ENCODE measurements around the gene ABI3BP. TPM values are rescaled to one million over a fixed set of nuclear protein-coding genes. Genes with fewer than 3 reads are reported as not detected.

Gene ABI3BP
- total and polyA plus RNA-seq, 10 of the 15 experiments (the other 5 are each of a cell fraction or from before 2014, with no cell fraction given) = 0.03 to 0.42 (median 0.11) TPM; not detected in 4

DNA sequence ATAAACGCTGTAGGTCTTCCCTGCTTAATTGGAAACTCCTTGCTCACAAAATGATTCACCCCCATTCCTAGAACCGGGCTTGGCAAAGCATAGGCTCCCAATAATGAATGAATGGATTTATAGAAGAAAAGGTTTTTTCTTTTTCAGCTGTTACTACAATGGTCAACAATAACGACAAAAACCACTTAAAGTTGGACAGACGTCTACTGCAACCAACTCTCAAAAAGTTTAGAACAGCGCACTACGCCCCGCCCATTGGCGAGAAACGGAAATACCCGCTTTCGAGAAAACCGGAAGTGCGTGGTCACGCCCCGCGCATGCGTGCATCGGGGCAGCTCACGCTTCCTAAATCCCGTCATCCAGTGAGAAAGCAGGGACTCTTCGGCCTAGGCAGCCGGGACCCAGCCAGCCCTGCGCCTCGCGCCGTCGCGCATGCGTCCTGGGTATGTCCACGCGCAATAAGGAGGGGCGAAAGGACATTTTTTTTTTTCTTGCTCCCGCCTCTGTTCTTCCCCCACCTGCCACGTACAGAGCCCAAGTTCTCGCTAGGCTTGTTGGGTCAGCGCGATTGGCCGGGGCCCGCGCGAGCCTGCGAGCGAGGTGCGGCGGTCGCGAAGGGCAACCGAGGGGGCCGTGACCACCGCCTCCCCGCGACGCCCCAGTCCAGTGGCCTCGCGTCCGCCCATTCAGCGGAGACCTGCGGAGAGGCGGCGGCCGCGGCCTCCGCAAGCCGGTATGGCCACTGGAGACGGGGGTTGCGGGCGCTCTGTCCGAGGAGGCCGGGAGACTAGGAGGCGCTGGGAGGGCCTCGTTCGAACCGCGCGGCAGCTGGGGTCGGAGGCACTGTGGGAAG is 284.0 kb downstream of the ABI3BP start, which contains the start of gene TFG (continued):
- TF ChIP-seq, protein P1, sequence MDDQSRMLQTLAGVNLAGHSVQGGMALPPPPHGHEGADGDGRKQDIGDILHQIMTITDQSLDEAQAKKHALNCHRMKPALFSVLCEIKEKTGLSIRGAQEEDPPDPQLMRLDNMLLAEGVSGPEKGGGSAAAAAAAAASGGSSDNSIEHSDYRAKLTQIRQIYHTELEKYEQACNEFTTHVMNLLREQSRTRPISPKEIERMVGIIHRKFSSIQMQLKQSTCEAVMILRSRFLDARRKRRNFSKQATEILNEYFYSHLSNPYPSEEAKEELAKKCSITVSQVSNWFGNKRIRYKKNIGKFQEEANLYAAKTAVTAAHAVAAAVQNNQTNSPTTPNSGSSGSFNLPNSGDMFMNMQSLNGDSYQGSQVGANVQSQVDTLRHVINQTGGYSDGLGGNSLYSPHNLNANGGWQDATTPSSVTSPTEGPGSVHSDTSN (IDR thresholded peaks at IDR 0.05; ENCODE audit: insufficient replicate concordance, low read depth, low read length) = peak; percentile 46
- TF ChIP-seq CHD1 (IDR thresholded peaks at IDR 0.05; ENCODE audit: low read depth, low read length) (no peak), MYB (IDR thresholded peaks at IDR 0.05; ENCODE audit: borderline replicate concordance, low read depth, low read length) (no peak), ZZZ3 (IDR thresholded peaks at IDR 0.05; ENCODE audit: control insufficient read depth, insufficient read length, low read depth) (no peak), E2F4 (IDR thresholded peaks at IDR 0.05; ENCODE audit: low read depth, low read length) (no peak), SMAD1 (IDR thresholded peaks at IDR 0.05; ENCODE audit: low read depth, partially characterized antibody) (peak; percentile 47), BHLHE40 (IDR thresholded peaks at IDR 0.05; ENCODE audit: borderline replicate concordance in 1 of 2, low read depth in 2 of 2, low read length in 1 of 2) (peak; percentile 73 to 90; a peak in 3 of 4 replicates), STAT1 (conservative IDR thresholded peaks at IDR 0.05) (no peak), CBX5 (IDR thresholded peaks at IDR 0.05; ENCODE audit: low read depth) (peak; percentile 30; the same call in 1 of the 2 replicates), NRF1 (conservative IDR thresholded peaks at IDR 0.05; ENCODE audit: low read depth, low read length) (peak; percentile 84), ATF2 (IDR thresholded peaks at IDR 0.05; ENCODE audit: low read length) (no peak), HDAC6 (IDR thresholded peaks at IDR 0.05; ENCODE audit: unreplicated experiment) (no peak), CEBPB (IDR thresholded peaks at IDR 0.05; ENCODE audit: borderline replicate concordance in 1 of 2, low read depth in 2 of 2, low read length in 2 of 2) (no peak), ZNF274 (IDR thresholded peaks at IDR 0.05; ENCODE audit: insufficient read depth, insufficient read length) (no peak), NBN (IDR thresholded peaks at IDR 0.05) (0 out of 2 replicates have a peak, but pooled peaks have one; percentile 21), BCL3 (IDR thresholded peaks at IDR 0.05; ENCODE audit: borderline replicate concordance, insufficient read depth, low read depth, low read length, poor library complexity, severe bottlenecking) (no peak), ETV6 (conservative IDR thresholded peaks at IDR 0.05 in 1 of 2, IDR thresholded peaks at IDR 0.05 in 1 of 2; ENCODE audit: borderline replicate concordance in 1 of 2, low read depth in 1 of 2) (peak in 1 of 2 experiments; percentile 57; a peak in 1 of 4 replicates), IRF5 (IDR thresholded peaks at IDR 0.05; ENCODE audit: borderline replicate concordance) (no peak)
- TF ChIP-seq, protein P2, sequence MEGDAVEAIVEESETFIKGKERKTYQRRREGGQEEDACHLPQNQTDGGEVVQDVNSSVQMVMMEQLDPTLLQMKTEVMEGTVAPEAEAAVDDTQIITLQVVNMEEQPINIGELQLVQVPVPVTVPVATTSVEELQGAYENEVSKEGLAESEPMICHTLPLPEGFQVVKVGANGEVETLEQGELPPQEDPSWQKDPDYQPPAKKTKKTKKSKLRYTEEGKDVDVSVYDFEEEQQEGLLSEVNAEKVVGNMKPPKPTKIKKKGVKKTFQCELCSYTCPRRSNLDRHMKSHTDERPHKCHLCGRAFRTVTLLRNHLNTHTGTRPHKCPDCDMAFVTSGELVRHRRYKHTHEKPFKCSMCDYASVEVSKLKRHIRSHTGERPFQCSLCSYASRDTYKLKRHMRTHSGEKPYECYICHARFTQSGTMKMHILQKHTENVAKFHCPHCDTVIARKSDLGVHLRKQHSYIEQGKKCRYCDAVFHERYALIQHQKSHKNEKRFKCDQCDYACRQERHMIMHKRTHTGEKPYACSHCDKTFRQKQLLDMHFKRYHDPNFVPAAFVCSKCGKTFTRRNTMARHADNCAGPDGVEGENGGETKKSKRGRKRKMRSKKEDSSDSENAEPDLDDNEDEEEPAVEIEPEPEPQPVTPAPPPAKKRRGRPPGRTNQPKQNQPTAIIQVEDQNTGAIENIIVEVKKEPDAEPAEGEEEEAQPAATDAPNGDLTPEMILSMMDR (IDR thresholded peaks at IDR 0.05 in 2 of 3, conservative IDR thresholded peaks at IDR 0.05 in 1 of 3; ENCODE audit: control insufficient read depth in 2 of 3, extremely low read depth in 1 of 3, insufficient read depth in 1 of 3, low read depth in 3 of 3, low read length in 3 of 3) = no peak
